ENCODE data around the gene WDR81.

WDR81 gene

DNA sequence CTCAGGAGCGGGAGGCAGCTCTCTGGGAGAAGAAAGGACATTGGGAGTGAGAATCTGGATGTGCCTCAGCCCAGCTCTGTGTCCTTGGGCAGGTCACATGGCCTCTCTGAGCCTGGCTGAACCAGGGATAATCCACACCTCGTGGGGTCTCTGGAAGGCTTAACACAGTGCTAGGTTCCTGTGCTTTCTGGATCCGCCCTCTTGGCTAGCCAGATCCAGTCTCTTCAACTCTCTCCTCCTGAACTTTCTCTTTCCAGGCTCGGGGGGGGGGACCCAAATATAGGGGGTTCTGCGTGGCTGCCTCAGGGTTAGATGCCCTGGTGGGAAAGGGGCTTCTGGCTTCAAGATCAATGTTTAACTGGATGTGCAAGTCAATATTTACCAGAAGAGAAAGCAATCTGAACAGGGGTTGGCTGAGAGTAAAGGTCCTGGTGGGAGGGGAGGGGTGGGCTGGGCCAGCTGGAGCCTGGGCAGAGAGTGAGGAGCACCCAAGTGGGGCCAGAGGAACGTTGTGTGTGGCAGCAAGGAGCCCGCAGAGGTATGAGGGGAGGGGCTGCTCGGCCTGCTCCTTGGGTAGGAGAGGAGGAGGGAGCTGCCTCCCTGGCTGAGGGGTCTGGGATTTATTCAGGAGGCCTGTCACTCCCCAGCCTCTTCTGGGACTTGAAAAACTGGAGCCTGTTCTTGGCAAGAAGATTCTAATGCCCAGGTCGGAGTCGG, 18.0 kb downstream of the WDR81 start, which contains the start of gene SERPINF2:
SERPINF2 (plus strand) TSS at position 501 of the 717 bp plus-strand sequence. CDS start 2,125 bp downstream, outside the sequence.
- no peak within 1 kb of the TSS for H3K4me3 ChIP-seq (ENCODE audit: low read length)
- TF ChIP-seq CTCF (conservative IDR thresholded peaks at IDR 0.05; ENCODE audit: low read length): no peak
- DNase-seq (ENCODE audit: low read depth): no peak

DNA sequence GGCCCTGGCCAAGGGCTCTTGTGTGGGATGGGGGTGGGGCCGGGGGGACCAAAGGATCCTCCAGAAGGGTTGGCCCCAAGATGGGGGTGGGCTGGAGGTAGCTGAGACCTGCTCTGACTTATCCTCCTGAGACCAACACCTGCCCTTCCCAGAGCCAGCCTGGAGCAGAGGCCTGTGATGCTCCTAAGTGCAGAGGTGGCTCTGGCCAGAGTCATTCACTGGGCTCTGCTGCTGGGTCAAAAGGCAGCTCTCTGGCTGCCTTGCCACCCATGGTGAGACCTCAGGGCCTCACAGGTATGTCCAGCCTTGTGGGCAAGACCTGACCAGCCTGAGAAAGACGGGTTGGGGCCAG, 18.6 kb downstream of the WDR81 start:
- DNase-seq (ENCODE audit: low read depth): no peak
- no peak overlapping the region for H3K4me3 ChIP-seq (ENCODE audit: low read length)
- TF ChIP-seq CTCF (conservative IDR thresholded peaks at IDR 0.05; ENCODE audit: low read length): no peak

GRCh38 chr17:1744551-1745512, 20.3 kb downstream of the WDR81 start:
- TF ChIP-seq CTCF (conservative IDR thresholded peaks at IDR 0.05; ENCODE audit: low read length): no peak
- no peak overlapping the region for H3K4me3 ChIP-seq (ENCODE audit: low read length)
- DNase-seq (ENCODE audit: low read depth): no peak

DNA sequence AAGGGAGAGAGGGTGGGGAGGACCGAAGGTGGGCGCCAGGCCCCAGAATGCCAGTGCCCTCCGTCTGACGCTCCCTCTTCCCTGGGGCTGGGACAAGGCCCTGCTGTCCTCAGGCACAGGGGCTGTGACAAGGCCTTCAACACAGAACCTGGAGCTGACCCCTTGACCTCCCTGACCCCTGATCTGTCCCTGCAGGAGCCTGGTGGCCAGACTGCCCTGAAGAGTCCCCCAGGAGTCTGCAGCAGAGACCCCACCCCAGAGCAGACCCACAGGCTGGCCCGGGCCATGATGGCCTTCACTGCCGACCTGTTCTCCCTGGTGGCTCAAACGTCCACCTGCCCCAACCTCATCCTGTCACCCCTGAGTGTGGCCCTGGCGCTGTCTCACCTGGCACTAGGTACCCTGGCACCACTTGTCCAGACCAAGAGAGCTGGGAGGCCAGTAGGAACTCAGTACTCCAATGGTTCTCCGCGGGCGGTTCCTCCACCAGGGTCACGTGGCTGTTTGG, 21.1 kb downstream of the WDR81 start:
- no peak overlapping the region for H3K4me3 ChIP-seq (ENCODE audit: low read length)
- DNase-seq (ENCODE audit: low read depth): no peak
- no peak for TF ChIP-seq CTCF (conservative IDR thresholded peaks at IDR 0.05; ENCODE audit: low read length)

- DNase-seq (ENCODE audit: low read depth): no peak
- no peak overlapping the region for H3K4me3 ChIP-seq (ENCODE audit: low read length)
- TF ChIP-seq CTCF (conservative IDR thresholded peaks at IDR 0.05; ENCODE audit: low read length): no peak
Measured at GRCh38 chr17:1746975-1747543, 22.6 kb downstream of the WDR81 start.

DNA sequence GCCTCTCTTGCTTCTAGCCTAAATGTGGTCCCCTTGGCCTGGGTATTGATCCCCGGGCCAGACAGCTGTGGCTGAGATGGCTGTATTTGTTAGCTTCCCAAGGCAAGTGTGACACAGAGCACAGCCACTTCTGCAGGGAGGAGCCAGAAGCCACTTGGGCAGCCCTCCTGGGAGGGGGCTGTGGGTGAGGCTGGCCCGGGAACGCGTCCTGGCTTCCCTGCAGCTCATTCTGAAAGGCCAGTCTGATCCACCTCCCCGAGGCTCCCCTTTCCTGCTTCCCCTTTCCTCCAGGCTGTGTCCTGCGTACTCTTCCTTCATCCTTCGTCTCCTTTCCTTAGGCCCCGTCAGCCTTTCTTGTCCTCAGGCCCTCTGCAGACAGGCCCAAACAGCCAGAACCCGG, 26.1 kb downstream of the WDR81 start:
- H3K4me3 ChIP-seq (ENCODE audit: low read length): no peak overlapping the region
- no peak for DNase-seq (ENCODE audit: low read depth)
- TF ChIP-seq CTCF (conservative IDR thresholded peaks at IDR 0.05; ENCODE audit: low read length): no peak
